Parathyroid adenoma (tissue), 2 donors: ENCODE results near the gene ZNF787.

ENCODE experiments used
- H2AFZ ChIP-seq: fragments of 300-600 bp; sonication (generic); one replicate; pipeline ENCODE4 v1.7.0; 2017; ENCODE audit warnings: antibody characterized with exemption, mild to moderate bottlenecking
- H3K27ac ChIP-seq: fragments of 300-600 bp; sonication (generic); one replicate; pipeline ENCODE4 v1.7.0; 2017
- H3K27me3 ChIP-seq: fragments of 300-600 bp; sonication (generic); one replicate; pipeline ENCODE4 v1.7.0; 2017; ENCODE audit warnings: low read length; ENCODE audit not compliant: control insufficient read depth, insufficient read depth
- H3K36me3 ChIP-seq: fragments of 300-600 bp; sonication (generic); one replicate; pipeline ENCODE4 v1.7.0; 2017; ENCODE audit warnings: low read length; ENCODE audit not compliant: control insufficient read depth, insufficient read depth
- H3K4me1 ChIP-seq: fragments of 300-600 bp; sonication (generic); one replicate; pipeline ENCODE4 v1.7.0; 2017; ENCODE audit warnings: control low read depth
- H3K4me2 ChIP-seq: fragments of 300-600 bp; sonication (generic); one replicate; pipeline ENCODE4 v1.7.0; 2017; ENCODE audit warnings: low read length
- H3K4me3 ChIP-seq: fragments of 300-600 bp; sonication (generic); one replicate; pipeline ENCODE4 v1.7.0; 2017; ENCODE audit warnings: low read depth, low read length
- H3K79me2 ChIP-seq: fragments of 300-600 bp; sonication (generic); one replicate; pipeline ENCODE4 v1.7.0; 2017; ENCODE audit warnings: control low read depth
- H3K9ac ChIP-seq: fragments of 300-600 bp; sonication (generic); one replicate; pipeline ENCODE4 v1.7.0; 2017; ENCODE audit warnings: mild to moderate bottlenecking
- H3K9me3 ChIP-seq: fragments of 300-600 bp; sonication (generic); one replicate; pipeline ENCODE4 v1.7.0; 2017; ENCODE audit warnings: low read length; ENCODE audit not compliant: control insufficient read depth
- TF ChIP-seq, protein P1 (sequence below): fragments of 300-600 bp; sonication (generic); IDR thresholded peaks from one replicate; pipeline ENCODE4 v1.7.0; 2017; ENCODE audit warnings: antibody characterized with exemption, mild to moderate bottlenecking
- donor health status: primary hyperparathyroidism.

ZNF787 gene

DNA sequence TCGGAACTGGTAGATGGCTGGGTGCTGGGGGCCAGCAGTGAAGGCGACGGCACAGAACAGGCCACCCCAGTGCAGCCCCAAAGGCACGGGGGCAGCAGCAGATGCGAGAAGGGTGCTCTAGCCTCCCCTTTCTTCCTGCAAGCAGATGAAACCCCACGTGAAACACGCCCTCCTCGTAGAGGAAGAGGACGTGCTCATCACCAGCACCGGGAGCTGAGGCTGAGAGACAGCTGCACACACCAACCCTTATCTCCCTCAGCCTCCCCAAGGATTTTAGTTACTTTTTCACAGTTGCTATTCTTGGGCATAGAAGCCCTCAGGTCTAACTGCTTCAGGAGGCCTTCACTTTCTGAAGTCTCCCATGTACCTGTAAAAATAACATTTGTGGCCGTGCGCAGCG, 11.9 kb downstream of the ZNF787 start:
- Histone ChIP-seq H3K4me3 (no peak overlapping the region), H3K27me3 (no peaks in the 10 kb centered on the region), H3K4me2 (no peak overlapping the region), H3K36me3 (no peaks in the 10 kb centered on the region), H3K27ac (no peak overlapping the region), H3K79me2 (peaks cover 85% of the 10 kb centered on the region), H2AFZ (no peak overlapping the region), H3K4me1 (peaks cover 39% of the 10 kb centered on the region), H3K9me3 (no peaks in the 10 kb centered on the region), H3K9ac (no peak overlapping the region)
- TF ChIP-seq, protein P1, sequence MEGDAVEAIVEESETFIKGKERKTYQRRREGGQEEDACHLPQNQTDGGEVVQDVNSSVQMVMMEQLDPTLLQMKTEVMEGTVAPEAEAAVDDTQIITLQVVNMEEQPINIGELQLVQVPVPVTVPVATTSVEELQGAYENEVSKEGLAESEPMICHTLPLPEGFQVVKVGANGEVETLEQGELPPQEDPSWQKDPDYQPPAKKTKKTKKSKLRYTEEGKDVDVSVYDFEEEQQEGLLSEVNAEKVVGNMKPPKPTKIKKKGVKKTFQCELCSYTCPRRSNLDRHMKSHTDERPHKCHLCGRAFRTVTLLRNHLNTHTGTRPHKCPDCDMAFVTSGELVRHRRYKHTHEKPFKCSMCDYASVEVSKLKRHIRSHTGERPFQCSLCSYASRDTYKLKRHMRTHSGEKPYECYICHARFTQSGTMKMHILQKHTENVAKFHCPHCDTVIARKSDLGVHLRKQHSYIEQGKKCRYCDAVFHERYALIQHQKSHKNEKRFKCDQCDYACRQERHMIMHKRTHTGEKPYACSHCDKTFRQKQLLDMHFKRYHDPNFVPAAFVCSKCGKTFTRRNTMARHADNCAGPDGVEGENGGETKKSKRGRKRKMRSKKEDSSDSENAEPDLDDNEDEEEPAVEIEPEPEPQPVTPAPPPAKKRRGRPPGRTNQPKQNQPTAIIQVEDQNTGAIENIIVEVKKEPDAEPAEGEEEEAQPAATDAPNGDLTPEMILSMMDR: no peak

DNA sequence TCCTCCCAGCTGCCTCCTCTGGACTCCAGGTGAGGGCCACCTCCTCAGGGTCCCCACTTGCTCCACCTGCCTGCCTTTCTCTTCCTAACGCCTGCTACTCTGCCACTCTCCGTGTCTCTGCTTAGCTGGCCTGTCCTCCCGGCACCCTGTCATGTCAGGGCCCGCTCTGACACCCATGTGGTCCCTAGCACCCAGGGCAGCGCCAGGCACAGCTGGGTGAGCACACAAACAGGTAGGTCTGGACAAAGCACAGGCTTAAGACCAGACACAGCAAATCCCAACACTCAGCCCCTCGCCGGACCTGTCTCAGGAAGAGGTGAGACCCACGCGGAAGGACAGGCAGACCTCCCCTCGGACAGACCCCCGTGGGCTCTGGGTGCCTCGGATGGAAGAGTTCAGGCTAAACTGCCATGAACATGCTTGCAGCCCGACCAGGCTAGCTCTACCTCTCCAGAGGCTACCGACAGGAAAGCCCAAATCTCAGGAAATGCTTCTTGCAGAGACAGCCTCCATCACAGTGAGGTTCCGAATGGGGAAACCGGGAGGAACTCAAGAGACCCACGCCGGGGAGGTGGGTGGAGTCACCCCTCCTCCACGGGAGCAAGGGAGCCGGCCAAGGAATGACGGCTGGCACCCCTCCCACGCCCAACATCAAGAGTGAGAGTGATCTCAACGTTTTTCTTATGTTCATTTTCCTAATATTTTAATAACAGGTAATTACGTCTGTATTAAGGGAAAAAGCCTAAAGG, 12.5 kb downstream of the ZNF787 start:
- no peaks in the 10 kb centered on the region for H3K36me3 ChIP-seq
- no peak overlapping the region for H3K4me3 ChIP-seq
- TF ChIP-seq, protein P1: no peak
- H3K9me3 ChIP-seq: no peaks in the 10 kb centered on the region
- no peak overlapping the region for H3K27ac ChIP-seq
- no peaks in the 10 kb centered on the region for H3K27me3 ChIP-seq
- no peak overlapping the region for H3K9ac ChIP-seq
- H2AFZ ChIP-seq: no peak overlapping the region
- peaks cover 79% of the 10 kb centered on the region for H3K79me2 ChIP-seq
- peaks cover 36% of the 10 kb centered on the region for H3K4me1 ChIP-seq
- H3K4me2 ChIP-seq: no peak overlapping the region

DNA sequence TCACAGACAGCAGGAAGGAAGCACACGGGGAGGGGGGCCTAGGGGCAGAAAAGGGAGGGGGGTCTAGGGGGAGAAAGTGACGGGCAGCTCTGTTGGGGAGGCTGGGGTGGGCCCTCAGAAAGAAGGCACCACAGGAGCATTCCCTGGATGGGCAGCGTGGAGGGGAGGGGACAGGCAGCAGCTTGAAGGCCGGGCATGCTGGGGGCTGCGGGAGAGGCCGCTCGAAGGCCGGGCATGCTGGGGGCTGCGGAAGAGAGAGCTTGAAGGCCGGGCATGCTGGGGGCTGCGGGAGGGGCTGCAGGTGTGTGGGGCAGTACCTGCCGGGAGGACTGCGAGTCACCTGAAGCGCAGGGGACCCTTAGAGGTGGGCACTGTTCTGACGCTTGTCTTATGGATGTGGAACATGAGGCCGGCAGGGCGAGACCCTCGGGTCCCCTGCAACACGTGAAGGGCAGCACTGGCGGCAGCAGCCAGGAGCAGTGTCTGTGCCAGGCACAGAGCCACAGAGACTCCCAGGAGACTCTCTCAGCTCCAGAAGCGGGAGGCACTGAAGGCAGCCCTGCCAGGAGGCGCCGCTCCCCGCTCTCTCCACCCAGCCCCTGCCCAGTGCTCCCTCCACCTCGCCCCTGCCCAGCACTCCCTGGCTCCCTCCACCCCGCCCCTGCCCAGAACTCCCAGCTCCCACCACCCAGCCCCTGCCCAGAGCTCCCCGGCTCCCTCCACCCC, 13.3 kb downstream of the ZNF787 start:
- H2AFZ ChIP-seq: no peak overlapping the region
- no peak overlapping the region for H3K4me3 ChIP-seq
- no peak overlapping the region for H3K4me2 ChIP-seq
- TF ChIP-seq, protein P1: no peak
- peaks cover 74% of the 10 kb centered on the region for H3K79me2 ChIP-seq
- H3K9me3 ChIP-seq: no peaks in the 10 kb centered on the region
- no peak overlapping the region for H3K27ac ChIP-seq
- no peaks in the 10 kb centered on the region for H3K27me3 ChIP-seq
- H3K4me1 ChIP-seq: peaks cover 32% of the 10 kb centered on the region
- H3K9ac ChIP-seq: no peak overlapping the region
- H3K36me3 ChIP-seq: no peaks in the 10 kb centered on the region

DNA sequence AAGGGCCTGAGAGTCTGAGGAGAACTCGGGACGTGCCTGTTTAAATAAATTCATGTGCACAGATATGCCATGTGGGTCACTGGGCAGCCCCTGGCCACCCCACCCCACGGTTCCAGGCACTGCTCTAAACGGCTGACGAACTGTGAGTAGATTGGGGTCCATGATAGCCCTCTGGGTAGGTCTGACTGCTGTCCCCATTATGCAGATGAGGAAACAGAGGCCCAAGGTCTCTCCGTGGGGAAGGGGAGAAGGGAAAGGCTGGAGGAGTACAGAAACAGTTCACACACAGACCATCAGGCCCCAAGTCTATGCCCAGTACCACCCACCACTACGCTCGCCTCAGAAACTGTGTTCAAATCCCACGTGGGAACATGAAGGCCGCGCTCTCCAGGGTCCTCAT, 14.1 kb downstream of the ZNF787 start:
- Histone ChIP-seq H3K9me3 (no peaks in the 10 kb centered on the region), H3K27me3 (no peaks in the 10 kb centered on the region), H3K4me3 (no peak overlapping the region), H3K79me2 (peaks cover 74% of the 10 kb centered on the region), H3K9ac (no peak overlapping the region), H3K4me1 (peaks cover 29% of the 10 kb centered on the region), H3K4me2 (no peak overlapping the region), H3K36me3 (no peaks in the 10 kb centered on the region), H2AFZ (no peak overlapping the region), H3K27ac (no peak overlapping the region)
- TF ChIP-seq, protein P1: no peak
